Osteoblast (primary cell): ENCODE data around the gene SPATA6L. TPM values are rescaled to one million over a fixed set of nuclear protein-coding genes. Genes with fewer than 3 reads are reported as not detected.

ENCODE experiments used
- DNase-seq: peaks from one replicate; pipeline ENCODE4 v3.0.0; 2011; ENCODE audit warnings: low spot score, mixed read lengths; ENCODE audit not compliant: insufficient read length; ENCODE audit errors: missing footprints
- H2AFZ ChIP-seq: 2 replicates; pipeline ENCODE4 v1.6.0; 2011; ENCODE audit warnings: mild to moderate bottlenecking, low read length
- H3K27ac ChIP-seq: 2 replicates; pipeline ENCODE4 v1.5.1; 2011; ENCODE audit warnings: mild to moderate bottlenecking, low read depth, low read length, moderate library complexity
- H3K27me3 ChIP-seq: 2 replicates; pipeline ENCODE4 v1.6.0; 2012; ENCODE audit warnings: mild to moderate bottlenecking, control low read depth, inconsistent platforms, low read length, moderate library complexity; ENCODE audit not compliant: insufficient read depth
- H3K36me3 ChIP-seq: 2 replicates; pipeline ENCODE4 v1.5.1; 2011; ENCODE audit warnings: mild to moderate bottlenecking, low read length, control low read depth, moderate library complexity; ENCODE audit not compliant: insufficient read depth
- H3K4me1 ChIP-seq: 2 replicates; pipeline ENCODE4 v1.5.1; 2011; ENCODE audit warnings: mild to moderate bottlenecking, low read length, control low read depth, moderate library complexity; ENCODE audit not compliant: insufficient read depth
- H3K4me2 ChIP-seq: 2 replicates; pipeline ENCODE4 v1.6.0; 2011; ENCODE audit warnings: mild to moderate bottlenecking, low read length; ENCODE audit not compliant: insufficient read depth
- H3K4me3 ChIP-seq: fragments of 200-600 bp; sonication (generic); 3 replicates; pipeline ENCODE4 v1.5.1; 2012; ENCODE audit warnings: mild to moderate bottlenecking, low read length, inconsistent platforms; ENCODE audit not compliant: insufficient read depth
- H3K79me2 ChIP-seq: 2 replicates; pipeline ENCODE4 v1.6.0; 2012; ENCODE audit warnings: mild to moderate bottlenecking, low read length, control low read depth, inconsistent platforms; ENCODE audit not compliant: insufficient read depth
- H3K9me3 ChIP-seq: 2 replicates; pipeline ENCODE4 v1.5.1; 2011; ENCODE audit warnings: low read depth, low read length, control low read depth
- H4K20me1 ChIP-seq: 2 replicates; pipeline ENCODE4 v1.6.0; 2012; ENCODE audit warnings: mild to moderate bottlenecking, low read length, control low read depth; ENCODE audit not compliant: insufficient read depth
- total RNA-seq: library from RNA; depleted of rRNA; stranded (reverse); fragments of >200 nt; gene quantifications from 2 replicates; pipeline ENCODE4 v1.2.3, GENCODE V29; 2012
- TF ChIP-seq, protein P1 (sequence below): IDR thresholded peaks from 2 replicates; pipeline ENCODE4 v1.5.1; 2011; ENCODE audit warnings: mild to moderate bottlenecking, low read depth, low read length, moderate library complexity; ENCODE audit errors: extremely low read depth

The SPATA6L gene
- total RNA-seq, 1 donor = 0.72 TPM

- TF ChIP-seq, protein P1, sequence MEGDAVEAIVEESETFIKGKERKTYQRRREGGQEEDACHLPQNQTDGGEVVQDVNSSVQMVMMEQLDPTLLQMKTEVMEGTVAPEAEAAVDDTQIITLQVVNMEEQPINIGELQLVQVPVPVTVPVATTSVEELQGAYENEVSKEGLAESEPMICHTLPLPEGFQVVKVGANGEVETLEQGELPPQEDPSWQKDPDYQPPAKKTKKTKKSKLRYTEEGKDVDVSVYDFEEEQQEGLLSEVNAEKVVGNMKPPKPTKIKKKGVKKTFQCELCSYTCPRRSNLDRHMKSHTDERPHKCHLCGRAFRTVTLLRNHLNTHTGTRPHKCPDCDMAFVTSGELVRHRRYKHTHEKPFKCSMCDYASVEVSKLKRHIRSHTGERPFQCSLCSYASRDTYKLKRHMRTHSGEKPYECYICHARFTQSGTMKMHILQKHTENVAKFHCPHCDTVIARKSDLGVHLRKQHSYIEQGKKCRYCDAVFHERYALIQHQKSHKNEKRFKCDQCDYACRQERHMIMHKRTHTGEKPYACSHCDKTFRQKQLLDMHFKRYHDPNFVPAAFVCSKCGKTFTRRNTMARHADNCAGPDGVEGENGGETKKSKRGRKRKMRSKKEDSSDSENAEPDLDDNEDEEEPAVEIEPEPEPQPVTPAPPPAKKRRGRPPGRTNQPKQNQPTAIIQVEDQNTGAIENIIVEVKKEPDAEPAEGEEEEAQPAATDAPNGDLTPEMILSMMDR = no peak
- Histone ChIP-seq H4K20me1 (peaks cover 7% of the 10 kb centered on the region), H2AFZ (no peak overlapping the region), H3K4me2 (no peak overlapping the region), H3K9me3 (no peaks in the 10 kb centered on the region), H3K36me3 (peaks cover 7% of the 10 kb centered on the region), H3K79me2 (no peaks in the 10 kb centered on the region), H3K4me1 (no peaks in the 10 kb centered on the region), H3K27ac (no peak overlapping the region), H3K4me3 (no peak overlapping the region), H3K27me3 (no peaks in the 10 kb centered on the region)
- DNase-seq = no peak
Observed at GRCh38 chr9:4709380-4709779, 43.1 kb upstream of the SPATA6L start.

GRCh38 chr9:4706971-4707622 is 40.8 kb upstream of the SPATA6L start:
- peaks cover 8% of the 10 kb centered on the region for H3K4me1 ChIP-seq
- H3K79me2 ChIP-seq = no peaks in the 10 kb centered on the region
- H3K36me3 ChIP-seq = peaks cover 11% of the 10 kb centered on the region
- no peak overlapping the region for H2AFZ ChIP-seq
- no peak overlapping the region for H3K27ac ChIP-seq
- H3K4me2 ChIP-seq = no peak overlapping the region
- no peak overlapping the region for H3K4me3 ChIP-seq
- peaks cover 3% of the 10 kb centered on the region for H4K20me1 ChIP-seq
- H3K9me3 ChIP-seq = no peaks in the 10 kb centered on the region
- TF ChIP-seq, protein P1 = no peak
- H3K27me3 ChIP-seq = no peaks in the 10 kb centered on the region
- no peak for DNase-seq

DNA sequence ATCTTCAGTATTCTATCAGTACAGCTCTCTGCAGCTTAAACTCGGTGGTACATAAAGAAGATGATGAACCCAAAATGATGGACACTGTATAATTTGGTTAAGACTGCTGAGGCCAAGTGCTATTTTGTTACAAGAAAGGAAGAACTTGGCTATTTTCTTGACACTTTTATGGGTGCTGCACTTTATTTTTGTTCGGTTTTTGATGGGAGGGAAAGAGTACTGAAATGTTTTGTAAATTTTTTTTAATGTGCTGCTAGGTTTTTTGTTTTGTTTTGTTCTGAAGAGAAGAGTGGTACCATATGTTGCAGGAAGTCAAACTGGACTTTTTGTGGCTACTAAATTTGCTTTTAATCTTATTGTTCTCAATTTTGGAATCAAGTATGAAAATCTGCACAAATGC is 39.7 kb upstream of the SPATA6L start:
- H4K20me1 ChIP-seq = peaks cover 3% of the 10 kb centered on the region
- TF ChIP-seq, protein P1 = no peak
- H3K4me2 ChIP-seq = no peak overlapping the region
- peaks cover 17% of the 10 kb centered on the region for H3K36me3 ChIP-seq
- no peak overlapping the region for H3K4me3 ChIP-seq
- no peak overlapping the region for H3K27ac ChIP-seq
- H3K4me1 ChIP-seq = peaks cover 8% of the 10 kb centered on the region
- H3K27me3 ChIP-seq = no peaks in the 10 kb centered on the region
- DNase-seq = no peak
- H3K9me3 ChIP-seq = no peaks in the 10 kb centered on the region
- no peaks in the 10 kb centered on the region for H3K79me2 ChIP-seq
- no peak overlapping the region for H2AFZ ChIP-seq

DNA sequence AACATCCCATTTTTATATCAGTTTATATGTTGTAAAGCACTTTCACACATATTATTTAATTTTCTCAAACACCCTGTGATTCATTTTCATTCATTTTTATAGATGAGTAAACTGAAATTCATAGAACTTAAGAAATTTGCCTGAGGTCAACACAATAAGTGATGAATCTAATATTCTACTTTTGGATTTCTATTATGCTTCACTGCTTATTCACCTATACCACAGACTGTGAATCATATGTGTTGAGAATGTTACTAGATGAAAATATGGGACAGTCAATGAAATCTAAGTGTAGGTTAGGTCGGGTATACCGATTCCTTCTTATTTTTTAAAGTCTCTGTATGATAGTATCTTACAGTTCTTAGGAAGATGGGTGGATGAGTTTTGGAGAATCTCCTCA is 37.8 kb upstream of the SPATA6L start:
- peaks cover 26% of the 10 kb centered on the region for H3K36me3 ChIP-seq
- no peaks in the 10 kb centered on the region for H3K9me3 ChIP-seq
- H4K20me1 ChIP-seq = peaks cover 3% of the 10 kb centered on the region
- H3K79me2 ChIP-seq = no peaks in the 10 kb centered on the region
- peaks cover 8% of the 10 kb centered on the region for H3K4me1 ChIP-seq
- no peaks in the 10 kb centered on the region for H3K27me3 ChIP-seq
- H2AFZ ChIP-seq = no peak overlapping the region
- no peak overlapping the region for H3K4me2 ChIP-seq
- TF ChIP-seq, protein P1 = no peak
- H3K4me3 ChIP-seq = no peak overlapping the region
- no peak for DNase-seq
- no peak overlapping the region for H3K27ac ChIP-seq
